Liver (tissue), 9 donors: ENCODE data around the gene RTP1. TPM values are rescaled to one million over a fixed set of nuclear protein-coding genes. Genes with fewer than 3 reads are reported as not detected.

Source experiments
- DNase-seq: peaks from one replicate; pipeline ENCODE4 v3.0.0-alpha.2; 2017; ENCODE audit warnings: low spot score
- H3K27ac ChIP-seq, 2 donors: one replicate each; pipeline ENCODE4 v1.7.0; 2013; ENCODE audit warnings: inconsistent platforms in 2 of 2, low read length in 2 of 2, control low read depth in 1 of 2, low read depth in 1 of 2, mild to moderate bottlenecking in 1 of 2
- H3K27me3 ChIP-seq, 4 donors: one replicate each; pipeline versions ENCODE4 v1.6.1 to v1.7.0; 2013; ENCODE audit warnings: low read length in 3 of 4, inconsistent platforms in 1 of 4, mild to moderate bottlenecking in 1 of 4, moderate library complexity in 1 of 4; ENCODE audit not compliant: control insufficient read depth in 4 of 4, insufficient read depth in 4 of 4
- H3K36me3 ChIP-seq, 4 donors: one replicate each; pipeline versions ENCODE4 v1.6.1 to v1.7.0; 2013; ENCODE audit warnings: low read length in 3 of 4, mild to moderate bottlenecking in 3 of 4, low read depth in 1 of 4, moderate library complexity in 1 of 4; ENCODE audit not compliant: control insufficient read depth in 4 of 4, insufficient read depth in 3 of 4
- H3K4me1 ChIP-seq, 4 donors: one replicate each; pipeline versions ENCODE4 v1.6.1 to v1.7.0; 2013; ENCODE audit warnings: low read length in 3 of 4, mild to moderate bottlenecking in 3 of 4, moderate library complexity in 1 of 4; ENCODE audit not compliant: control insufficient read depth in 4 of 4, insufficient read depth in 4 of 4
- H3K4me3 ChIP-seq, 3 donors: one replicate each; pipeline versions ENCODE4 v1.6.1 to v1.7.0; 2013; ENCODE audit warnings: low read length in 3 of 3, control low read depth in 1 of 3, low read depth in 1 of 3, mild to moderate bottlenecking in 1 of 3
- H3K9ac ChIP-seq, 2 donors: one replicate each; pipeline ENCODE4 v1.7.0; 2013; ENCODE audit warnings: low read length in 2 of 2, mild to moderate bottlenecking in 2 of 2, moderate library complexity in 2 of 2, control low read depth in 1 of 2, low read depth in 1 of 2
- H3K9me3 ChIP-seq, 4 donors: one replicate each; pipeline versions ENCODE4 v1.6.1 to v1.7.0; 2013; ENCODE audit warnings: low read length in 3 of 4; ENCODE audit not compliant: control insufficient read depth in 4 of 4
- ATF3 ChIP-seq: IDR thresholded peaks from 2 replicates; pipeline ENCODE4 v1.6.1; 2016; ENCODE audit warnings: antibody characterized with exemption
- CTCF ChIP-seq: fragments of 150-350 bp; IDR thresholded peaks from 2 replicates; pipeline ENCODE4 v1.5.1; 2017; ENCODE audit warnings: improper control_type of control experiment, low read depth, low read length; ENCODE audit not compliant: missing input control
- EGR1 ChIP-seq, 2 donors: IDR thresholded peaks; 2 replicates each; pipeline ENCODE4 v1.6.1; 2016 to 2018; ENCODE audit warnings: antibody characterized with exemption in 2 of 2, low read depth in 2 of 2
- FOXA1 ChIP-seq: IDR thresholded peaks from 2 replicates; pipeline ENCODE4 v1.6.1; 2016; ENCODE audit warnings: antibody characterized with exemption
- FOXA2 ChIP-seq: IDR thresholded peaks from 2 replicates; pipeline ENCODE4 v1.6.1; 2016; ENCODE audit warnings: antibody characterized with exemption
- GABPA ChIP-seq, 2 donors: IDR thresholded peaks in 1 of 2; conservative IDR thresholded peaks in 1 of 2; 2 replicates each; pipeline ENCODE4 v1.6.1; 2016; ENCODE audit warnings: antibody characterized with exemption in 2 of 2, mild to moderate bottlenecking in 1 of 2, moderate library complexity in 1 of 2
- HNF4A ChIP-seq, 2 donors: conservative IDR thresholded peaks; 2 replicates each; pipeline ENCODE4 v1.6.1; 2016; ENCODE audit warnings: antibody characterized with exemption in 2 of 2, mild to moderate bottlenecking in 2 of 2
- HNF4G ChIP-seq: IDR thresholded peaks from 2 replicates; pipeline ENCODE4 v1.6.1; 2016; ENCODE audit warnings: antibody characterized with exemption
- JUND ChIP-seq, 2 donors: IDR thresholded peaks; 2 replicates each; pipeline ENCODE4 v1.6.1; 2016; ENCODE audit warnings: antibody characterized with exemption in 2 of 2
- MAX ChIP-seq: IDR thresholded peaks from 2 replicates; pipeline ENCODE4 v1.6.1; 2016; ENCODE audit warnings: antibody characterized with exemption
- RAD21 ChIP-seq, 2 donors: IDR thresholded peaks; 2 replicates each; pipeline ENCODE4 v1.6.1; 2016; ENCODE audit warnings: antibody characterized with exemption in 2 of 2, mild to moderate bottlenecking in 2 of 2
- REST ChIP-seq: IDR thresholded peaks from 2 replicates; pipeline ENCODE4 v1.6.1; 2016; ENCODE audit warnings: antibody characterized with exemption, mild to moderate bottlenecking
- RXRA ChIP-seq, 2 donors: IDR thresholded peaks; 2 replicates each; pipeline ENCODE4 v1.6.1; 2017 to 2018; ENCODE audit warnings: antibody characterized with exemption in 2 of 2, mild to moderate bottlenecking in 1 of 2
- SP1 ChIP-seq: IDR thresholded peaks from 2 replicates; pipeline ENCODE4 v1.6.1; 2018; ENCODE audit warnings: antibody characterized with exemption, mild to moderate bottlenecking
- TAF1 ChIP-seq: conservative IDR thresholded peaks from 2 replicates; pipeline ENCODE4 v1.6.1; 2016; ENCODE audit warnings: antibody characterized with exemption, mild to moderate bottlenecking
- YY1 ChIP-seq: IDR thresholded peaks from 2 replicates; pipeline ENCODE4 v1.6.1; 2016; ENCODE audit warnings: antibody characterized with exemption, mild to moderate bottlenecking
- ZBTB33 ChIP-seq: IDR thresholded peaks from 2 replicates; pipeline ENCODE4 v1.6.1; 2016; ENCODE audit warnings: antibody characterized with exemption
- WGBS: extraction: QIAGEN DNeasy Blood & Tissue Kit; methylation state at CpG from one replicate; pipeline ENCODE4 v1.1.7; 2013; 5-methylcytosine and 5-hydroxymethylcytosine counted together
- polyA plus RNA-seq, 2 donors: library from polyadenylated mRNA; stranded (reverse) in 1 of 2; unstranded in 1 of 2; fragments of 200-250 nt in 1 of 2; fragments of >200 nt in 1 of 2; fragmentation: Nextera tagmentation in 1 of 2; extraction: Ambion mirVana in 1 of 2; gene quantifications; one replicate each; pipeline versions ENCODE4 v1.2.1 to v1.2.3, GENCODE V29; 2013 to 2015
- total RNA-seq, 2 donors: library from RNA; depleted of rRNA; stranded (reverse); fragments of >200 nt; gene quantifications; one replicate each; pipeline ENCODE4 v1.2.3, GENCODE V29; 2014
- donor health status: healthy.
- donor health status: healthy.
- donor health status: healthy.
- donor health status: healthy.
- donor health status: healthy.

Gene RTP1
- total and polyA plus RNA-seq, 4 donors, result not detected

- Histone ChIP-seq H3K27me3 (no peaks in the 10 kb centered on the region), H3K27ac (no peak overlapping the region), H3K9me3 (no peaks in the 10 kb centered on the region), H3K4me3 (no peak overlapping the region), H3K9ac (no peak overlapping the region), H3K4me1 (no peaks in the 10 kb centered on the region), H3K36me3 (peaks cover 5 to 56% (median 33%) of the 10 kb centered on the region in 4 donors)
- DNase-seq, result no peak
- WGBS, result 94% methylated on average over 1 of the region's 1 CpG
- TF ChIP-seq TAF1 (no peak), CTCF (no peak), JUND (IDR thresholded peaks at IDR 0.05) (no peak), HNF4G (no peak)
These were observed 39.7 kb downstream of the RTP1 start for GRCh38 chr3:187236962-187237361.

- H3K9ac ChIP-seq, result no peak overlapping the region
- H3K27ac ChIP-seq, result no peak overlapping the region
- H3K9me3 ChIP-seq, result no peaks in the 10 kb centered on the region
- no peaks in the 10 kb centered on the region for H3K27me3 ChIP-seq
- TF ChIP-seq ZBTB33 (no peak), RAD21 (IDR thresholded peaks at IDR 0.05) (no peak), FOXA2 (no peak), HNF4G (no peak), JUND (IDR thresholded peaks at IDR 0.05) (no peak), RXRA (IDR thresholded peaks at IDR 0.05) (no peak), REST (no peak), EGR1 (IDR thresholded peaks at IDR 0.05; ENCODE audit: low read depth in 2 of 2) (no peak), SP1 (no peak), FOXA1 (no peak), MAX (no peak), HNF4A (conservative IDR thresholded peaks at IDR 0.05) (no peak), ATF3 (no peak), YY1 (no peak), CTCF (no peak), GABPA (IDR thresholded peaks at IDR 0.05 in 1 of 2, conservative IDR thresholded peaks at IDR 0.05 in 1 of 2) (no peak), TAF1 (no peak)
- no peaks in the 10 kb centered on the region for H3K4me1 ChIP-seq
- no peak for DNase-seq
- H3K36me3 ChIP-seq, result peaks cover 5 to 62% (median 38%) of the 10 kb centered on the region in 4 donors
- no peak overlapping the region for H3K4me3 ChIP-seq
These were observed 40.5 kb downstream of the RTP1 start for GRCh38 chr3:187237741-187238140.
